NCI-H226 (cell line): ENCODE results near the gene ZDHHC6.
"Not testable (repeated sequence)": the region's sequence is repeated elsewhere in the genome, so short reads cannot be mapped to it uniquely, and the experiment has no call there.

Experiments used
- DNase-seq: peaks from one replicate; pipeline ENCODE4 v3.0.0-alpha.2; 2015

The ZDHHC6 gene

GRCh38 chr10:112388548-112388947 lies 58.2 kb downstream of the ZDHHC6 start:
- DNase-seq, result no peak

DNA sequence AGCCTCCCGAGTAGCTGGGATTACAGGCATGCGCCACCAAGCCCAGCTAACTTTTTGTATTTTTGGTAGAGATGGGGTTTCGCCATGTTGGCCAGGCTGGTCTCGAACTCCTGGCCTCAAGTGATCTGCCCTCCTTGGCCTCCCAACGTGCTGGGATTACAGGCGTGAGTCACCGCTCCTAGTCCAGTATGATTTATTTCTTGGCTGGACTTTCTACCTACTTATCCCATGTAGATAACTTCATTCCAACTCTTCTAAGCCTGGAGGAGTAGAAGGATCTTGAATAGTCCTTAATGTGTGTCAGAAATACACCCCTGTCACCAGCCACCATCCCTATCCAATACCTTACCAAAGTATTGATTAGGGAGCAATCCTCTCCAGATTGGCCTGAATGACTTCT lies 58.7 kb downstream of the ZDHHC6 start:
- not testable (repeated sequence) for DNase-seq

- no peak for DNase-seq
These were observed 61.5 kb downstream of the ZDHHC6 start for GRCh38 chr10:112385201-112385600.

GRCh38 chr10:112384141-112384540 lies 62.6 kb downstream of the ZDHHC6 start:
- no peak for DNase-seq

GRCh38 chr10:112383325-112383724 lies 63.4 kb downstream of the ZDHHC6 start:
- peak; percentile 67 for DNase-seq

DNA sequence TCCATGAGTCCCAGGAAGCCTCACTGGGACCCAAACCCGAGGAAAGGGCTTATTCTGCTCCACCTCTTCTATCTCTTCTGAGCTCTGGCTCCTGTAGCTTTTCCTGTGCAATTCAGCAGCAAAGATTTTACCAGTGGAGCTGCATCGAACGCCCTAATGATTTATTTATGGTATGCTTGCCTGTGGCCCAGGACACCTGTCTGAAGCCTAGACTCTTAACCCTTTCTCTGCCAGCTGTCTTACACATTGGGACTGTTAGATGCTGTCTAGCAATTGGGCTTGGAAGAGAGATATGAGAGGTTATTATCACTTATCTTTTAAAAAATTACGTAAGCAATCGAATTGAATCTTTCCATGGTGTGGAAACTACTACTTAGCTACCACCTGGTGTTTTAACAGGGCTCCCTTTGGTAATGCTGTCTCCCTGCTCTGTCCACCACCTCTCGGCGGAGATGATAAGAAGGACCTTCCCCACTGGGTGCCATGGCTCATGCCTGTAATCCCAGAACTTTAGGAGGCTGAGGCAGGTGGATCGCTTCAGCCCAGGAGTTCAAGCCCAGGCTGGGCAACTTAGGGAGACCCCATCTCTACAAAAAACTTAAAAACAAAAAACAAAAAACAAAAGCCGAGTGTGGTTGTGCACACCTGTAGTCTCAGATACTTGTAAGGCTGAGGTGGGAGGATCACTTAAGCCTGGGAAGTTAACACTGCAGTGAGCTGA lies 64.0 kb downstream of the ZDHHC6 start:
- no peak for DNase-seq
